ENCODE measurements around the gene TRIO. TPM values are rescaled to one million over a fixed set of nuclear protein-coding genes. Genes with fewer than 3 reads are reported as not detected.

Gene TRIO
- total RNA-seq, 1 donor from 2014 or later: 148 TPM

GRCh38 chr5:14118551-14119320 is 24.4 kb upstream of the TRIO start:
- no peaks in the 10 kb centered on the region for H3K4me1 ChIP-seq
- H3K9me3 ChIP-seq: no peaks in the 10 kb centered on the region
- no peak overlapping the region for H3K27ac ChIP-seq
- DNase-seq (no peak), ATAC-seq (no peak)
- intact Hi-C loops (cut with DNase I): no loop called here
- TF ChIP-seq CTCF (IDR thresholded peaks at IDR 0.05): no peak
- no peaks in the 10 kb centered on the region for H3K36me3 ChIP-seq
- H3K27me3 ChIP-seq (ENCODE audit: low read depth): no peaks in the 10 kb centered on the region
- H3K4me3 ChIP-seq: no peak overlapping the region

- H3K27ac ChIP-seq: no peak overlapping the region
- no peaks in the 10 kb centered on the region for H3K4me1 ChIP-seq
- H3K9me3 ChIP-seq: no peaks in the 10 kb centered on the region
- intact Hi-C loops (cut with DNase I): no loop called here
- H3K27me3 ChIP-seq (ENCODE audit: low read depth): no peaks in the 10 kb centered on the region
- TF ChIP-seq CTCF (IDR thresholded peaks at IDR 0.05): no peak
- no peaks in the 10 kb centered on the region for H3K36me3 ChIP-seq
- no peak for ATAC-seq
- no peak for DNase-seq
- H3K4me3 ChIP-seq: no peak overlapping the region
Measured at GRCh38 chr5:14120176-14120575, 23.0 kb upstream of the TRIO start.

GRCh38 chr5:14121552-14121951 is 21.6 kb upstream of the TRIO start:
- ATAC-seq: no peak
- intact Hi-C loops (cut with DNase I): no loop called here

GRCh38 chr5:14122089-14122488 is 21.1 kb upstream of the TRIO start:
- H3K4me3 ChIP-seq: no peak overlapping the region
- no peak for ATAC-seq
- H3K27me3 ChIP-seq (ENCODE audit: low read depth): no peaks in the 10 kb centered on the region
- intact Hi-C loops (cut with DNase I): no loop called here
- H3K9me3 ChIP-seq: no peaks in the 10 kb centered on the region
- H3K27ac ChIP-seq: no peak overlapping the region
- DNase-seq: no peak
- H3K4me1 ChIP-seq: no peaks in the 10 kb centered on the region
- no peak for TF ChIP-seq CTCF (IDR thresholded peaks at IDR 0.05)
- H3K36me3 ChIP-seq: no peaks in the 10 kb centered on the region

More at GRCh38 chr5:14121552-14121951, 21.6 kb upstream of the TRIO start:
- DNase-seq: no peak
- no peak overlapping the region for H3K4me3 ChIP-seq
- H3K9me3 ChIP-seq: no peaks in the 10 kb centered on the region
- no peak overlapping the region for H3K27ac ChIP-seq
- no peaks in the 10 kb centered on the region for H3K27me3 ChIP-seq (ENCODE audit: low read depth)
- H3K36me3 ChIP-seq: no peaks in the 10 kb centered on the region
- H3K4me1 ChIP-seq: no peaks in the 10 kb centered on the region
- TF ChIP-seq CTCF (IDR thresholded peaks at IDR 0.05): no peak

GRCh38 chr5:14123551-14123950 is 19.6 kb upstream of the TRIO start:
- Histone ChIP-seq H3K4me1 (no peaks in the 10 kb centered on the region), H3K9me3 (no peaks in the 10 kb centered on the region), H3K4me3 (no peak overlapping the region), H3K36me3 (no peaks in the 10 kb centered on the region), H3K27ac (no peak overlapping the region), H3K27me3 (ENCODE audit: low read depth) (no peaks in the 10 kb centered on the region)
- intact Hi-C loops (cut with DNase I): no loop called here
- ATAC-seq (no peak), DNase-seq (no peak)
- TF ChIP-seq CTCF (IDR thresholded peaks at IDR 0.05): no peak
